GM19395 (cell line): ENCODE measurements around the gene OSTF1.
A peak's percentile ranks its signal among the peaks of the same experiment; 100 is the strongest.

Experiments used
- ATAC-seq: cut with Tn5 transposase; IDR thresholded peaks from one replicate; pipeline ENCODE4 v1.9.1; 2021; ENCODE audit warnings: mild to moderate bottlenecking, moderate library complexity; ENCODE audit not compliant: unreplicated experiment

Gene OSTF1

DNA sequence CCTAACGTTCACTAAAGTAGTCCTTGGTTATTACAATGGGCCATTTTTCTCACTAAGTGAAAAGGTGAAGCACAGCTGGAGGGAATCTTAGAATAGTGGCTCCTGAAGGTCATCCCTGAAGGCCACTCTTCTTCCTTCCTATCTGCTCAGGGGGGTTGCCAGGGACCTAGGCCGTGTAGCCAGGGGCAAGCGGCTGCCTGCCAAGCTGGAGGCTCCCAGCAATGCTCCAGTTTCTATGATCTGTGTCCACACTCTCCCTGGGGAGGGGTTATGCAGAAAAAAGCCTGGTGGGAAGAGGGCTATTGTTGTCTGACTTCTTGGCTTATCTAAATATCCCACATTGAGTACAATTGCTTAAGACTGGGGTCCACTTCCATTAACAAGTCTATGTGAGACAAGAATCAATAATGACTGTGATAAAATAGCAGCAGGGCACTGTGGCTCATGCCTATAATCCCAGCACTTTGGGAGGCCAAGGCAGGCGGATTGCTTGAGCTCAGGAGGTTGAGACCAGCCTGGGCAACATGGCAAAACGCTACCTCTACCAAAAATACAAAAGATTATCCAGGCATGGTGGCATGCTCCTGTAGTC lies 4.1 kb upstream of the OSTF1 start:
- ATAC-seq, result no peak

DNA sequence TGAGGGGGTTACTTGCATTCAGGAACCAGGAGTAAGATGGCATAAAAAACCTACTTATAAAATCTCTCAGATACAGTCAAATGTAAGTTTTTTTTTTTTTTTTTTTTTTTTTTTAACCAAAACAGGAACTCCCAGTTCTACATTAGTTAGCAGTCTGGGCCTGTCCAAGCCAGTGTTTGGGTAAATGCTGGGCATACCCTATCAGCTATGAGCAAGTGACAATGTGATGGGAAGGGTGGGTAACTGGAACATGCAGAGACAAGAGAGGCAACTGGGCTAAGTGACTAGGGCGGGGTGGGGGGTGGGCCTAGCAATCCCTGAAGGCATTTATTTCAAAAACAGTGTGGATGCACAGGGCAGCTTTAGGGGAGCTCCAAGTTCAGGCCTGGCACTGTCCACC lies 2.7 kb upstream of the OSTF1 start:
- no peak for ATAC-seq

DNA sequence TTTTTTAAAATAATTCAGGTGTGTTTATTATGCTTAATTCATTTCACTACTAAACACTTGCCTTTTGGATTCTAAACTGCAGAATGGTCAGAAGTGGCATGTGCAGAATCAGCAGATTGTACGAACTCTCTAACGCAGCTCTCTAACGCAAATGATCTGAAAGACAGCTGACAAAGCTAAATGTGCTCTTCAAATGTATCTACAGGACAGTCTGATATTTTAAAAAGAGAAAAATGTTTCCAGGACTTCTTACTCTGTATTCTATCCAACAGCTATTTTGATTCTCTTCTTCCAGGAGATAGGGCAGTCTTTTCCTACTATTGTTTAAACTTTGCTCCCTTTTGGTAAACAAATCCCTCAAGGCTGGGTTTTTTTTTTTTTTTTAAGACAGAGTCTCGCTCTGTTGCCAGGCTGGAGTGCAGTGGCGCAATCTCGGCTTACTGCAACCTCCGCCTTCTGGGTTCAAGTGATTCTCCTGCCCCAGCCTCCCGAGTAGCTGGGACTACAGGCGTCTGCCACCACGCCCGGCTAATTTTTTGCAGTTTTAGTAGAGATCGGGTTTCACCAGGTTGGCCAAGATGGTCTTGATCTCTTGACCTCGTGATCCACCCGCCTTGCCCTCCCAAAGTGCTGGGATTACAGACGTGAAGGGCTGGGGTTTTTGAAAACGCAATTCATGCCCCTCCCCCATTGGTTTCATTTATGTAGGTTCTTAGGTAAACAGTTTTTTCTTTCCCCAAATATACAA lies 1.6 kb upstream of the OSTF1 start:
- ATAC-seq, result no peak

DNA sequence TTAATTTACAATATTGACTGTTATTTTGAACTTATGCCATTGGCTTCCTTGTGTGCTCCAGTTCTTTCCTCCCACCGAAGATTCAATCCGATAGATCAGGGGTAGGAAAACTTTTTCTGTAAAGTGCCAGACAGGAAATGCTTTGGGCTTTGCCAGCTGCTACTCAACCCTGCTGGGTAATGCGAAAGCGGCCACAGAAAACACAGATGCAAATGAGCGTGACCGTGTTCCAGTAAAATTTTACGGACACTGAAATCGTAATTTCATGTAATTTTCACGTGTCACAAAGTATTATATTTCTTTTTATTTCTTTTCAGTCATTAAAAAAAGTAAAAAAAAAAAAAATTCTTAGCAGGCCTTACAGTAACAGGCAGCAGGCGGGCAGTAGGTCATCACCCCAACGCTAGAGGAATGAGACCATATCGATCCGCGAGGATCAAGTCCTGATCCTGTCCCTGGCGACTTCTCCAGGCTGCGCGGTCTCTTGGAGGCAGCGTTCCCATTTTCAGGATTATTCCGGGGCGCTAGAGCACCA lies 958 bp upstream of the OSTF1 start:
- ATAC-seq, result peak; percentile 41

DNA sequence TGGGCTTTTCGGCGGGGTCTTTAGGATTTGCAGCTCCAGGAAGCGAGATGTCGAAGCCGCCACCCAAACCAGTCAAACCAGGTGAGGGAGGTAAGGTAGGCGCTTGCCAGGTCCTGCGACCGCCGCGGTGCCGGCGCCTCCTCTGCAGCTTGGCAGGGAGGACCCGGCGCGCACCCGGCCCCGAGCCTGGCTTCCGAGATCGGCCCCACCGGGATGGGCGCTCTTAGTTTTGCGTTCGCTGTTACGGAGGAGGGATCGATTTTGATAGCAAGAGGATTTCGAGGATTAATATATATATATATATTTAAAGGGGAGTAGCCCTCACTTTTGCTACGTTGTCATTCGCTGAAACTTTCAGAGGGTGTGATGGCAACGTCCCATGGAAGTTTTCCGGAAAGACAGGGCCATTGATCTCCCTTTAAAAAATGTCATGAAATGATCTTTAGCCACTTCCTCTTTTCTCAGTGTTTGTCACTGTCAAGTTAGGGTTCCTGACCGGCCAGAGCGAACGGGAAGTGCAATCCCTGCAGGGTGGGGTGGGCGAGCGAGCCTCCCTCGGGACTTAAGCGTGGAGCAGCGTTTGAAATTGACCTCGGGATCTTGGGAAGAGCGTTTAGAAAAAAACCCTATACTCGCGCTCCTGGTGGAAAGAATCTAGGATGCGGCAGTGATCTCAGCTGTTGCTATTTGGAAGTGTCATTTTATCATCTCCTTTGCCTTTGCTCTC lies 495 bp downstream of the OSTF1 start:
- peak; percentile 45 for ATAC-seq

DNA sequence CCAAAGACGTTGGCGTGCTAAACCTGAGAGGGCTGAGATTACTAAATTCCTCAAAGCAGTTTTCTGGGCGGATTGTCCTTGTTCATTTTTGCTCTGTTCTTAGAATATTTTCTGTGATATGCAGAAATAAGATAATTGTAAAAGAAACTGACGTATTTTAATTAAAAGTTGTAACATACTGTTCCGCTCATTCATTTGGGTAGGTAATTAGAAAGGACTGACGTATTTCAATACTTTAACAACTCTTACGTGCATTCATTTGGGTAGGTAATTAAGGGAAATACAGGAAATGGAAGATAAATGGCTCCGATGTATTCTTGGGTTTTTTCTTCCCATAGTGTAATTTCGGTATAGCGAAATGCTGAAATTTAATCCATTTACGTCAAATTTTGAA lies 1.1 kb downstream of the OSTF1 start:
- no peak for ATAC-seq

DNA sequence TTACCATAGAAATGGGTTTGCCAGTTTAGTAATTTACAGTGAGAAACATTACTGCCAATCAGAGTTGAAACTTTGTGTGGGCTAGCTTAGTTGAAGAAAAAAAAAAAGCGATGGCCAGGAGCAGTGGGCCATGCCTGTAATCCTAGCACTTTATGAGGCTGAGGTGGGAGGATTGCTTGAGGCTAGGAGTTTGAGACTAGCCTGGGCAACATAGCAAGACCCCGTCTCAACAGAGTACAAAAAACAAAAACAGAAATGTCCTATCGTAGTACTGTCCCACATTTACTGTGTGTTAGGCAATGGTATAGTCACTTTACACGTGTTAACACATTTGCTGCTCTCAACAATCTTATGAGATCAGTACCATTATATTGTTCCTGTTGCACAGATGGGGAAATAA lies 2.3 kb downstream of the OSTF1 start:
- no peak for ATAC-seq

DNA sequence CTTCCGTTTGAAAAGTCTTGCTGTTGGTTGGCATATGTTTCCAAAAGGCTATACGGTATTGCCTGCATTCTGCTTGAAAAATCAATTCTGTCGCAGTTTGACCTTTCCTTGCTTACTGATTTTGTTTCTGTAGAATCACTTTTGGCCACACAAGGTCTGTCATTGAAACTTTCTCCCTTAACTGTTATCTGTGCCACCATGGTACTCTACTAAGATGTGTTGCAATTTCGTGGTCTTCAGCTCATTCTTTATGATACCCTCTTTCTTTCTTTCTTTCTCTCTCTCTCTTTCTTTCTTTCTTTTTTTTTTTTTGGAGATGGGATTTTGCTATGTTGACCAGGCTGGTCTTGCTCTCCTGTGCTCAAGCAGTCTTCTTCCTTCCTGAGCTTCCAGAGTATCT lies 4.5 kb downstream of the OSTF1 start:
- no peak for ATAC-seq

DNA sequence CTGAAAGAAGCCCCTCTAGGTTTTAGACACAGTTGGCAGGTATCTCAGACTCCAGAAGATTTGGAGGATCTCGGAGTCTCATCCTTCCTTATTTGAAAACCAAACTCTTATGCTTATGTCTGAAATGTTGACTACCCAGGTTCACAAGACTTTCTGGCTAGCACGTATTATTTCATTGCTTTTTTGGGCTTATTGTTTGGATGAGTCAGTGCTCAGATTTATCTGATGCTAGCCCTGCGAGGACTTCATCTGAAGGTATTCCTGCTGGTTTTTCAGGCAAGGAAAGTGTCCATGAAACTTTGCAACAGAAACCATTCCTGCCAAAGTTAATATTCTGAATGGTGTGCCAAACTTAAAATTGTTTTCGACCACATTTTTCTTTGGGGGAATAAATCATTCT lies 8.5 kb downstream of the OSTF1 start:
- ATAC-seq, result no peak

DNA sequence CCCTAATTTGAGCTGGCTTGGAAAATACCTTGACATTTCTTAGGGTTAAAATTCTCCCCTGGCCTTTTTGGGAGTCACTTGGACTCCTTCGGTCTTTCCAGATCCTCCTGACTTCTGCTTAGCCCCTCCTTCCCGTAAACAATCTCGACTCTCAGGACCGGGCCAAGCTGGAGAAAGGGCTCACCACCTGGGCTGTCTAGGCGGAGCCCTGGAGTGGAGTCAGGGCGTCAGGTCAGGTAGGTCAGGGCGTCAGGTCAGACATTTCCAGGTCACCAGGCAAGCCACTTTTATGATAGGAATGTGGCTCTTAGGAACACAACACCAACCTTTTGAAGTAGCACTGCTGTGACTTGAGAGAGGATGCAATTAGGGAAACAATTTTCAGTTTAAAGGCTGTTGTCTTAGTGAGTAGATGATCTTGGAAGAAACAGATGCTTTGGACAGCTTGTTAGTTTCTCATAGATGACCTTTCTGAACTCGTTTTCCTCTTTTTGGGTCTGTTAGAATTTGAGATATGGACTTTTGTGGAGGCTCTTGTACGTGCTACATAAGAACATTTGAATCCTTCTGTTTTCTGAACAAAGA lies 12.8 kb downstream of the OSTF1 start:
- no peak for ATAC-seq

DNA sequence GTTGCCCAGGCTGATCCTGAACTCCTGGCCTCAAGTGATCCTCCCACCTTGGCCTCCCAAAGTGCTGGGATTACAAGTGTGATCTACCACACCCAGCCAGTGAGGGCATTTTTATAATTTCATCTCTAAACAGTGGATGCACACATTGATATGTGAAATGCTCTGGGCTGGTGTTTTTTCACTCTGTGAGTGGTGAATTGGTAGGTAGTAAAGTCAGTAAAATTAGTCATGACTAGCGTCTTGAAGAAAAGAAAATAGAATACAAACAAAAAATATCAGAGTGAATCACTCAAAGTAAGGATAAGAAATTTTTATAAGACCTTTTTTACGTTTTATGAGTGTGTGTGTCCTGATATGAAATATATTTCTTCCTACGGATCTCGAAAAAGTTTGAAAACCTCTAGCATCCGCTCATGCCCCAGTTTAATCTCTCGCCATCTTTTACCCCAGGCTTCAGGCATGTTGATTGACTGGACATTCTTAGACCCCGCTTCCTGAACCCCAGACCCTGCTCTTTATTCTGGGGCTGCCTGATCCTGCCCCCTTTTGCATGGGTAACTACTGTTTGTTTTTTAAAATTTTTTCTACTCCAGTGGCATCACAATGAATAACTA lies 14.0 kb downstream of the OSTF1 start:
- no peak for ATAC-seq

DNA sequence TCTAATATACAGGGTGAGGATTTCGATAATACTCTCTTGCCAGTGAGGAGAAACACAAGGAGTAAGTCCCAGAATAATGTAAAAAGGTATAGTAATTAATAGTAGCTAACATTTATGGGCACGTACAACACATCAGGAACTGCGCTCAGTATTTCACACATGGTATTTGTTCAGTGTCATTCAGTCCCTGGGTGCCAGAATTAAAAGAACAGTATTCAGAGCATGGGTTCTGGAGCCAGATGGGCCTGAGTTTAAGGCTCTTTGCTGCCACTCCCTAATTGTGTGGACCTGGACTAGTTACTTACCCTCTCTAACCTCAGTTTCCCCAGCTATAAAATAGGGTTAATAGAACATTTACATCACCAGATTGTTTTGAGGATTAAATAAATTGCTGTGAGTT lies 16.3 kb downstream of the OSTF1 start:
- no peak for ATAC-seq

DNA sequence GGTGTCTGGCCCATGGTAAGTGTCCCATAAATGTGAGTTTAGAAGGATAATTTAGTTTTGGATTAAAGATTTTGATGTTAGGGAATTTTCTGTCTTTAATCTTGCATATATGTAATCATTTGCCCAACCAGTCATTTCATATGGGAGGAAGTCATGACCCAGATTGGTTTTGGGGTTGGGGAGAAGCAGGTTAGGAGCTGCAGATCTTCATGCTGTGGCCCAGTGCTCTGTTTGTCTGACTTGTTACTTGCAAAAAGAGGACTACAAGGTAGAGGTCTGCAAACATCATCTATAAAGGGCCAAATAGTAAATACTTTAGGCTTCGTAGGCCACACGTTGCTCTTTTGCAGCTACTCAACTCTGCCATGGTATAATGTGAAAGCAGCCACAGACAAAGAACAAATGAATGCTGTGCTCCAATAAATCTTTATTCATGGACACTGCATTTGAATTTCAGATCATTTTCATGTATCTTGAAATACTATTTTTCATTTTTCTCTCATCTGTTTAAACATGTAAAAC lies 16.8 kb downstream of the OSTF1 start:
- no peak for ATAC-seq

DNA sequence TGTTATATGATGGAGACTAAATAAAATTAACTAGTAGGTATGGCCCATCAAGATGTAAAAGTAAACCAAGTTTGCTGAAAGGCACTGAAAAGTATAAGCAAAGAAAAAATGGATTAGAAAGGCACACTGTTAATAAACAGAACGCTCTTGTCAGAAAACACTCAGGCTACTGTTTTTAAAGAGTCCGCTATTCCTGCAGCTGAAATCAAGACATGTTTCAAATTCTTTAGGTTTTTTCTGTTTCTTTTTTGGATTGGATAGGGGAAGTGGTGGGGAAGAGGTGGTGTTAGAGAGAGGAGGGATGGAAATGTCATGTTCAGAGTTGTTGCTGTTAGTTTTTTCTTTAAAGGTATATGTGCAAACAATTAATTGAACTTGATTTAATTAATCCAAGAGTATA lies 17.5 kb downstream of the OSTF1 start:
- ATAC-seq, result no peak

DNA sequence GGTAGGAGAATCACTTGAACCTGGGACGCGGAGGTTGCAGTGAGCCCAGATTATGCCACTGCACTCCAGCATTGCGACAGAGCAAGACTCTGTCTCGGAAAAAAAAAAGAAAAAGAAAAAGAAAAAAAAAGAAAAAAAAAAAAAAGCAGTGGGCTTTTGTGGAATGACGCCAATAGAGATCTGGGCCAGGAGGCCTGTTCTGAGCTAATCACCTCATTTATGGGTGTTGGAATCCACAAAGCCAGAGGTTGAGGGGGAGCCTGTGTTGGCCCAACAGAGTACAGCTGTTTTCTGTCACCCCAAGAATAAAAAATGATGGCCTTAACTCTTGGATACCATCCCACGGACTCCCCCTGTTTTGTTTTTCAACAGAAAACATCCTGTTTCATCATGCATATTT lies 18.5 kb downstream of the OSTF1 start:
- no peak for ATAC-seq

DNA sequence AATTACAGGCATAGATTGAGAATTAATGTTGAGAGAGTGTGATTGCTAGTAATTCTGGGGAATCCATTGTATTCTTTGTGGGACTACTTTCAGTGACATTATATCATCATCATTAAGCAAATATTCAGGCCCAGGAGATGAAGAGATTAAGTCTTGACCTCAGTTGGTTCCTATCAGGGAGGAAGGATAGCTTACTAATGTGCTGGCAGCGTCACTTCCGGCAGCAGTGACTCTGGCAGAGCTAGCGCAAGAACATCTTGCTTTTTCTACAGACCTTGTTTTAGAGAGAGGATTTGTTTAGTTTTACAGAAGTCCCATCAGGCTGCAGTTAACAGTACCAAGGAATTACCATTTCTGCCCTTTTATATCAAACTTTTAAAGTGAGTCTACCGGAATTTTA lies 20.3 kb downstream of the OSTF1 start:
- no peak for ATAC-seq

DNA sequence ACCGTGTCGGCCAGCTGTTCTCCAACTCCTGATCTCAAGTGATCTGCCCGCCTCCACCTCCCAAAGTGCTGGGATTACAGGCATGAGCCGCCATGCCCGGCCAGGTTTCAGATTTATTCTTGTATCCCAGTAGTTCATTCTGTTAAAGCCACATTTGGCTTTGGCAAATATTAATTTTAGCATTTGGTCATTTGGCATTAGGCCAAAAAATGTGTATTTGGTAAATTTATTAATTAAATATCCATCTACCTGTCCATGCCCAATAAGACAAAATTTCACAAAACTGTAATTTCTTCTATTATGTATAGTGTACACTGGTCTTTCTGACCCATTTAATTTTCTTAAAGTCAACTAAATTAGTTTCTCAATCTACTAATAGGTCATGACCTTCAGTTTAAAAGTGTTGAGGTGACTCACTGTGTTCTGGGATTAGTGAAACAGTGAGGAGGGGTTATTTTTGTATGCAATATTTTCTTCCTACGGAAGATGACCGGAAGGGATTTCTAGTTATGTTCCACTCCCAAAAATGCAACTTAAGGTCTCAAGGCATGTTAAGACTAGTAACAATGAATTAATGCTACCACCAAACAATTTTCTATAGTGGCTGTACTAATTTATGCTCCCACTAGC lies 21.0 kb downstream of the OSTF1 start:
- ATAC-seq, result no peak

DNA sequence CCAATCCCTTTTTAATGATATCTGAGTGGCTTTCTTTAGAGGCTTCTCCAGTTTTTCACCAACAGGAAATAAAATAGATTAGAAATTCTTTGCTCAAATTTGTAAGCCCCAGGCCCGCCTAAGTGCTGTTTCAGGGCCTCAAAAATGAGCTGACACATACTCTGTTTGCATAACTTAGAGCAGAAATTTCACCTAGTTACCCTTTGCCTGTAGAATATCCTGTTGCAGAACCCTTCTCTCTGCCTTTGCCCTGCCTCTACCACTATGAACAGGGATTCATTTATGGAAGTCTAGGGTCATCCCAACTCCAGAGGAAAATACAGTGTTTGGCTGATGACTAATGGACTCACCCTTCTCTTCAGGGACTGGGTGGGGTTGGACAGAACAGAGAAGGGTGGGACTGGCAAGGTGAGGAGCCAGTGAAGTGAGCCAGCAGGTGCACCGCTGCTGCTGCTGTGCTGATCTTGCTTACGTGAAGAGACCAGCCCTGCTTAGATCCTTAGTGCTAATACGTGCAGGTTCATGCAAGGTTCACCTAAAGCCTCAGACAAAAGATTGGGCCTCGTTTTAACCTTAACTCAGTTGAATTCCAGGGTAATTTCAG lies 22.8 kb downstream of the OSTF1 start:
- ATAC-seq, result no peak

DNA sequence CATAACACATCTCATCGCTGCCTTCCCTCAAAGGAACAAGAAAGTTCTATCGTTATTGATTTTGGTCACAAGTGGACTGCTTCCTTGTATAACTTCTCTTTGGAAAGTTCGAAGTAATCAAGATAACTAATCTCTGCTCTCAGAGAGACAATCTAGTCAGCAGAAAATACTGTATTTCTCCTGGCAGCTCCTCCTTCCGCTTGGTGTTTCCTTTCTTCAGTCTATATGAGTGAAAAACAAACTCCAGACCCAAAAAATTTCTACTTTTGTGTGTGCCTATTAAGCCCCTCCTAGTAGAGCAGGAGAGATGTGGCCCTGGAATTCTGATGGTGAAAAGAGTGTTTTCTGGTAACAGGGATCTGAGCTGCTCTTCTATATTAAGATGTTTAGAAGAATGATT lies 24.5 kb downstream of the OSTF1 start:
- no peak for ATAC-seq

DNA sequence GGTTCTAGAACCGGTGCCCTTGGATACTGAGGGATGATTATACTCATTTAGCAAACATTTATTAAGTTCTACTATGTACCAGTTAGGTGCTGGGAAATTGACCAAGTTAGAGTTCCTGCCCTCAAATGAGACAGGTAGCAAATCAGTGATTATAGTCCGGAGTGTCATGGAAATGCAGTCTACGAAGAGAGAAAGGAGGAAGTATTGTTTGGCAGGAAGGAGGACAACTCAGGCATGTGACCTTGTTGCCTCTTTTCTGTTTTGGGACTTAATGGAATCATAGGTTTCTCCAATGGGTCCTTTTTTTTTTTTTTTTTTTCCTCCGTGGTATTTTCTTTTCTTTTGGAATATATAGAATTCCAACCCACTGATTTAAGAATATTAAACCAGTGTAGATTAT lies 28.0 kb downstream of the OSTF1 start:
- no peak for ATAC-seq
